GM12878 (cell line): ENCODE data around the gene COL27A1. TPM values are rescaled to one million over a fixed set of nuclear protein-coding genes. Genes with fewer than 3 reads are reported as not detected.

Experiments used
- ATAC-seq: fragments of 200-7000 bp; cut with Tn5 transposase; 3 replicates; pipeline ENCODE4 v1.9.1; 2020; ENCODE audit warnings: mild to moderate bottlenecking, moderate library complexity
- BruUV-seq: library from RNA; stranded (reverse); fragments of 400-500 nt; replicated peaks from 2 replicates; lab custom pipeline; 2021; lab: Mats Ljungman, UMichigan
- CTCF ChIA-PET: fragments of 300-600 bp; sonication (Branson Sonifier 250); formaldehyde crosslinking; extraction: SDS; loops from one replicate; lab custom pipeline; 2021; ENCODE audit warnings: inconsistent platforms; lab: Yijun Ruan, JAX
- POLR2A ChIA-PET: fragments of 350-600 bp; formaldehyde crosslinking; extraction: SDS; loops from one replicate; lab custom pipeline; 2021; ENCODE audit warnings: inconsistent platforms; lab: Charles Lee
- RAD21 ChIA-PET: fragments of 300-600 bp; sonication (Branson Sonifier 250); formaldehyde crosslinking; loops from one replicate; lab custom pipeline; 2023; ENCODE audit warnings: antibody characterized with exemption; ENCODE audit not compliant: unreplicated experiment; lab: Charles Lee
- SMC1A ChIA-PET: fragments of 300-600 bp; sonication (Branson Sonifier 250); formaldehyde crosslinking; loops from one replicate; lab custom pipeline; 2023; ENCODE audit not compliant: unreplicated experiment, uncharacterized antibody; lab: Charles Lee
- DNase-seq: peaks from one replicate; pipeline ENCODE4 v3.0.0-alpha.2; 2011; ENCODE audit warnings: low read depth, low spot score
- FAIRE-seq: peaks from 3 replicates; lab custom pipeline; 2011; peaks lifted over from hg19 to GRCh38; lab: Jason Lieb, UNC
- H2AFZ ChIP-seq: 2 replicates; pipeline ENCODE4 v1.6.0; 2011; ENCODE audit warnings: low read depth, low read length, control low read depth; ENCODE audit not compliant: control insufficient read depth
- H3K27ac ChIP-seq: 2 replicates; pipeline ENCODE4 v1.5.1; 2011; ENCODE audit warnings: control low read depth; ENCODE audit not compliant: control insufficient read depth, insufficient read depth
- H3K27me3 ChIP-seq, 2 experiments: replicated peaks in 1 of 2; 2 replicates each; pipeline versions ENCODE4 v1.6.0 to v1.6.1; 2011; ENCODE audit warnings: low read length in 1 of 2; ENCODE audit not compliant: control insufficient read depth in 2 of 2, insufficient read depth in 2 of 2
- H3K36me3 ChIP-seq, 2 experiments: 2 replicates each; pipeline ENCODE4 v1.5.1; 2011; ENCODE audit warnings: low read length in 1 of 2; ENCODE audit not compliant: control insufficient read depth in 2 of 2, insufficient read depth in 2 of 2
- H3K4me1 ChIP-seq: 2 replicates; pipeline ENCODE4 v1.6.1; 2011; ENCODE audit warnings: mild to moderate bottlenecking, low read length, moderate library complexity, mixed read lengths; ENCODE audit not compliant: control insufficient read depth, insufficient read depth
- H3K4me2 ChIP-seq: 2 replicates; pipeline ENCODE4 v1.6.0; 2011; ENCODE audit warnings: control low read depth; ENCODE audit not compliant: control insufficient read depth, insufficient read depth
- H3K4me3 ChIP-seq: fragments of 200-600 bp; sonication (generic); 2 replicates; pipeline ENCODE4 v1.5.1; 2016
- H3K79me2 ChIP-seq: 2 replicates; pipeline ENCODE4 v1.6.0; 2011; ENCODE audit warnings: low read length; ENCODE audit not compliant: control insufficient read depth, insufficient read depth
- H3K9ac ChIP-seq: 2 replicates; pipeline ENCODE4 v1.8.0; 2011; ENCODE audit warnings: low read length, control low read depth, mixed read lengths; ENCODE audit not compliant: control insufficient read depth, insufficient read depth
- H3K9me3 ChIP-seq: replicated peaks from 3 replicates; pipeline ENCODE4 v1.5.1; 2011; ENCODE audit warnings: mild to moderate bottlenecking, low read length; ENCODE audit not compliant: control insufficient read depth, insufficient read depth
- H4K20me1 ChIP-seq: 2 replicates; pipeline ENCODE4 v1.6.0; 2011; ENCODE audit not compliant: control insufficient read depth, insufficient read depth
- E2F8 ChIP-seq: fragments of 450-650 bp; IDR thresholded peaks from 2 replicates; pipeline ENCODE4 v1.6.1; 2018; ENCODE audit warnings: mild to moderate bottlenecking, low read depth, moderate library complexity; ENCODE audit not compliant: partially characterized antibody
- FOXM1 ChIP-seq: IDR thresholded peaks from 2 replicates; pipeline ENCODE4 v1.6.1; 2012; ENCODE audit warnings: low read depth, mild to moderate bottlenecking, inconsistent platforms, low read length, moderate library complexity
- RCOR1 ChIP-seq: conservative IDR thresholded peaks from 2 replicates; pipeline ENCODE4 v1.6.1; 2012; ENCODE audit warnings: low read depth, low read length, improper control_type of control experiment
- ZBED1 ChIP-seq: IDR thresholded peaks from 2 replicates; pipeline ENCODE4 v1.6.1; 2016; ENCODE audit warnings: borderline replicate concordance
- ZNF24 ChIP-seq: fragments of 450-650 bp; IDR thresholded peaks from 2 replicates; pipeline ENCODE4 v1.6.1; 2017; ENCODE audit warnings: antibody characterized with exemption, mild to moderate bottlenecking
- ZNF687 ChIP-seq: fragments of 450-650 bp; IDR thresholded peaks from 2 replicates; pipeline ENCODE4 v1.6.1; 2017; ENCODE audit warnings: mild to moderate bottlenecking, moderate library complexity
- WGBS: methylation state at CpG from one replicate; pipeline ENCODE4 v1.1.6; 2016; ENCODE audit warnings: low lambda C conversion rate; ENCODE audit not compliant: insufficient replicate concordance, insufficient coverage; ENCODE audit errors: missing lambda C conversion rate; 5-methylcytosine and 5-hydroxymethylcytosine counted together
- in situ Hi-C: fragments of 300-500 bp; cut with MboI; formaldehyde crosslinking; loops from 9 replicates; pipeline ENCODE4 v1.14.3; 2018; ENCODE audit warnings: mixed read lengths
- intact Hi-C: fragments of 100-400 bp; cut with micrococcal nuclease; formaldehyde crosslinking; loops from one replicate; pipeline ENCODE4 v1.14.2; 2022; ENCODE audit not compliant: unreplicated experiment
- polyA plus RNA-seq, 11 experiments: library from polyadenylated mRNA; depleted of rRNA in 4 of 11; unstranded in 6 of 11; stranded (reverse) in 5 of 11; fragments of >200 nt; fragmentation: Nextera tagmentation in 4 of 11; fragmentation: Illumina TruSeq in 1 of 11; extraction: Ambion mirVana in 4 of 11; extraction: Trizol in 1 of 11; gene quantifications; 1 replicate in 1 of 11; 2 replicates in 10 of 11; pipeline versions ENCODE4 v1.2.1 to v1.2.3, GENCODE V29; 2011 to 2016; ENCODE audit warnings: inconsistent platforms in 2 of 11, missing spikeins in 2 of 11, low read depth in 1 of 11
- total RNA-seq, 4 experiments: library from RNA; depleted of rRNA in 3 of 4; stranded (reverse); fragments of >200 nt in 3 of 4; fragmentation: Illumina TruSeq in 1 of 4; extraction: Trizol in 1 of 4; gene quantifications; 2 replicates each; pipeline versions ENCODE4 v1.2.1 to v1.2.3, GENCODE V29; 2013 to 2021

The COL27A1 gene
- total and polyA plus RNA-seq, 10 of the 15 experiments (the other 5 are each of a cell fraction or from before 2014, with no cell fraction given): 0.10 TPM; not detected in 9

- TF ChIP-seq FOXM1 (no peak), ZBED1 (no peak), ZNF24 (peak; percentile 94), E2F8 (no peak), ZNF687 (no peak), RCOR1 (no peak)
- FAIRE-seq (no peak), ATAC-seq (no peak), DNase-seq (no peak)
- Histone ChIP-seq H3K4me1 (peaks cover 6% of the 10 kb centered on the region; the same call in 1 of the 2 replicates), H3K4me2 (no peak overlapping the region), H3K36me3 (peaks cover 55 to 74% of the 10 kb centered on the region in 2 experiments), H3K27ac (no peak overlapping the region), H3K9ac (no peak overlapping the region), H3K9me3 (no peaks in the 10 kb centered on the region), H4K20me1 (0 out of 2 replicates have a peak, but pooled peaks cover 4% of the 10 kb centered on the region), H2AFZ (no peak overlapping the region), H3K79me2 (no peaks in the 10 kb centered on the region), H3K27me3 (no peaks in the 10 kb centered on the region), H3K4me3 (no peak overlapping the region)
- intact Hi-C loops: loop anchor here (5.0 to 10.0 kb wide), 2 partner anchors 162 to 309 kb away; partner anchors contain the start of gene WHRN
- POLR2A ChIA-PET: no interaction called here
- SMC1A ChIA-PET: interaction anchor here (0.9 to 5.7 kb wide), 5 partner anchors 9 to 57 kb away, joined by 3 to 50 read pairs (median 3); partner anchors contain the start of gene AKNA
- CTCF ChIA-PET: interaction anchor here (1.6 to 6.6 kb wide), 2 partner anchors 44 to 63 kb away, joined by 6 to 122 read pairs; partner anchors contain the start of gene AKNA
- RAD21 ChIA-PET: no interaction called here
- in situ Hi-C loops: no loop called here
- WGBS: 86% methylated on average over 5 of the region's 5 CpGs
- no TSS peak for BruUV-seq
These were observed 187.6 kb downstream of the COL27A1 start for GRCh38 chr9:114342755-114343440.
